Measurements from ENCODE around the gene EMSY.
"Not testable (repeated sequence)": the region's sequence is repeated elsewhere in the genome, so short reads cannot be mapped to it uniquely, and the experiment has no call there.

Gene EMSY

GRCh38 chr11:76444384-76445120 lies at the start of gene EMSY:
TSS of gene EMSY (plus strand) at chr11:76445018. CDS start at chr11:76446939, 1,921 bp downstream.
- peak; percentile 94 for DNase-seq (ENCODE audit: low spot score)

DNA sequence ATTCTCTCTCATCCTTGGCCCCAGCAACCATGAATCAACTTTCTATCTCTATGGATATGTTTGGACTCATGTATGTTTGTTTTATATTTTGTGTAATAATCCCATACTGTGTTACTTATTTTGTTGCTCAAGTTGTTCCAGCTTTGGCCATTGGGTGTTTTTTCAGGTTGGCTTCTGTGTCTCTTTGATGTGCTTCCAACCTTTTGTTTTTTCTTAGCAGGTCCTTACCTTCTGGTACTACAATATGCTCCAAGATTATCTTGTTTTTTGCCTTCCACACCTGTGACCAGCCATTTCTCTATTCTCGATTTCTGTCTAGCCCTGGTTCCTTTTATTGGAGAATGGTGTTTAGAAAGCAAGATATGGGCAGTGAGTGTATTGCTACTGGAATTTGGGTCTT lies 49.5 kb upstream of the EMSY start:
- DNase-seq (ENCODE audit: low spot score), result no peak

DNA sequence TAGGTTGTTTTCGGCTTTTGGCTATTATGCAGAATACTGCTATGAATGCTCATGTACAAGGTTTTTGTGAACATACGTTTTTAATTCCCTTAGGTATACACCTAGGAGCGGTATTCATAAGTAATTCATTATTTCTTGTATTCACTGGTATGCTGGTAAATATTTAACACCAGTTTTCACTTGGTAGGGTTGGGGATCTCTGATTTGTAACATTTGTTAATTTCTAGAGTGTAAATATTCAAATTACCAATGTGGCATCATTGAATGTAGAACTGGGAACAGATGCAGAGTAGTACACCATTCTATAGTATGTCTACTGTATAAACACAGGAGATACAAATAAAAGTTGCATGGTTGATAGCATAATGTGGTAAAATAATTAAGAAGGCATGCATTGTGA lies 47.4 kb upstream of the EMSY start:
- no peak for DNase-seq (ENCODE audit: low spot score)

GRCh38 chr11:76400967-76401366 lies 43.9 kb upstream of the EMSY start:
- no peak for DNase-seq (ENCODE audit: low spot score)

GRCh38 chr11:76401484-76401883 lies 43.3 kb upstream of the EMSY start:
- not testable (repeated sequence) for DNase-seq (ENCODE audit: low spot score)

- no peak for DNase-seq (ENCODE audit: low spot score)
Measured at GRCh38 chr11:76406359-76406758, 38.5 kb upstream of the EMSY start.

GRCh38 chr11:76408171-76408965 lies 36.5 kb upstream of the EMSY start:
- no peak for DNase-seq (ENCODE audit: low spot score)

DNA sequence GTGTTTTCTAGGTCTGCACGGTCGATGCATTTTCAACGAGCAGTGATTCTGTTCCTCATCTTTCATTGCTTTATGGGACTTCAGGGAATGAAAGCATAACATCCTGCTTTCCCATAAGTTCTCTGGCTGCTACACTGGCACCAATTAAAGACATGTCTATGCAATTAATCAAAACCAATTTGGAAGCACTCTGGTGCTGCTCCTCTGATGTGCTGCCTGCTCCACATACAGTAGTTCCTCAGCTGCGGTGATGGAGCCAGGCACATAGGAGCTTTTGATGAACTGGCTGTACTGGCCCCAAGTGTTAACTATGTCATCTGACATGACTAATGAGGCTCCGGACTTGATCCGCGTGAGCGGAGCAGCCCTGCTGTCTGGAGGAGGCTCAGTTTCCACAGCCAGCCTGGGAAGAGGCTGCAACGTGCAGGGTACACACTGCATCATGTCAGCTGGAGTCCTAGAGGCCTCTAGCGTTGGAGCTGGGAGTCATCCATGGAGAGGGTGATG lies 33.9 kb upstream of the EMSY start:
- no peak for DNase-seq (ENCODE audit: low spot score)

DNA sequence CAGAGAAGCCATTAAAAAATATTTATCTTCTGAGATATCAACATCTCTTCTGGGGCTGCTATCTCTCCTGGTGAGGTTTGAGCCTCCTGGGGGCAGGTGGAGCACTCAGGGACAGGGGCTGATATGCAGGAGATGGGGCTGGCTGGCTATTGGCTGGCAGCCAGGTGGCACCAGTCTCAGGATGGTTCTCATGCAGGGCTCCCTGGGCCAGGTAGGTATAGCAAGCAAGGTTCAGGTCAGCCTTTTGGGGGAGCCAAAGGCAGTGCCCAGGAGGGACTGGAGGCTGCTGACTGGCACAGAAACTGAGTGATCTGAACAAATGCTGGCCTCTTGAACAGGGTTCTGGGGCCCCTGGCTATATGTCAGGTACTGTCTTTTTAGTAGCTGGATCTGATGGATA lies 29.7 kb upstream of the EMSY start:
- DNase-seq (ENCODE audit: low spot score), result no peak

DNA sequence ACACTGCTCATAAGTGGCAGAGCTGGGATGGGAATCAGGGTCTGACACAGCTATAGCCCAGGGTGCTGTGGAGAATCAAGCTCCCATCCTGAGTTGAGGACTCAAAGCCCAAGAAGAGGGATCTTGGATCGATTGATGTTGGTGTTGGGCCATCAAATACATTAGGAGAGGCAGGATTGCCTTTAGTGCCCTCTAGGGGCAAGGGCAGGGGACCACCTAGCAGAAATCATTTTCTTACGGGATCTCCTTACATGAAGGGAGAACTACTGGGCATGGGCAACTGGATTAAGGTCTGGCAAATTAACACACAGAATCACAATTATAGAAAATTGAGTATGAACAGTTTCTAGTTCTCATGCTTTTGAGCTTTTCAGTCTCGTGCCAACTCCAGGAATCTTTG lies 24.9 kb upstream of the EMSY start:
- no peak for DNase-seq (ENCODE audit: low spot score)

GRCh38 chr11:76424379-76424778 lies 20.4 kb upstream of the EMSY start:
- DNase-seq (ENCODE audit: low spot score), result no peak

DNA sequence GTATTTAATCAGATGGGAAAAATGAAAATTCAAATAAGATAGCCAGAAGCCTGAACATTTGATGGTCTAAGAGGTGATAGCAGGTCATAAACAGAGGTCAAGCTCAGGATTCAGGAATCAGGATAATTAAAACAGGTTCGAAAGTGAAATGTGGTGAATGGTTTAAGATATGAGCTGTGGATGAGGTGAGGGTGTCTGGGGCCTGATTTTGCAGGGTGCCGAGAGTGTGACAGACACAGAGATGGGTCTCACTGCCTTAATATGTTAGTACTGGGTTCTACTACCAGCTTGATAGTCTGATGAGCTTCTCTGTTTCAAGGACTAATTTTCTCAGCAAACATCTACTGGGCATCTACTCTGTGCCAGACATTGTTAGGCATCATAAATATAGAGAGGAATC lies 19.9 kb upstream of the EMSY start:
- no peak for DNase-seq (ENCODE audit: low spot score)

DNA sequence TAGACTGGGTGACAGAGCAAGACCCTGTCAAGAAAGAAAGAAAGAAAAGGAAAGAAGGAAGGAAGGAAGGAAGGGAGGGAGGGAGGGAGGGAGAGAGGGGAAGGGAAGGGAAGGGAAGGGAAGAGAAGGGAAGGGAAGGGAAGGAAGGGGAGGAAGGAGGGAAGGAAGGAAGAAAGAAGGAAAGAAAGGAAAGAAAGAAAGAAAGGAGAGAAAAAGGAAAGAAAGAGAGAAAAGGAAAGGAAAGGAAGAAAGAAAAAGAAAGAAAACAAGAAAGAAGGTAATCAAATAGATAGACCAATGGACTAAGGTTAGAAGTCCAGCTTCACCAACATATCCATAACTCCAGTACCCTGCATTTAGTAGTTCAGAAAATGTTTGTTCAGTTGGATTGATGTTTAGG lies 18.2 kb upstream of the EMSY start:
- no peak for DNase-seq (ENCODE audit: low spot score)

- no peak for DNase-seq (ENCODE audit: low spot score)
Measured at GRCh38 chr11:76436020-76436419, 8.8 kb upstream of the EMSY start.

GRCh38 chr11:76443268-76443980 lies 1.4 kb upstream of the EMSY start:
- no peak for DNase-seq (ENCODE audit: low spot score)

DNA sequence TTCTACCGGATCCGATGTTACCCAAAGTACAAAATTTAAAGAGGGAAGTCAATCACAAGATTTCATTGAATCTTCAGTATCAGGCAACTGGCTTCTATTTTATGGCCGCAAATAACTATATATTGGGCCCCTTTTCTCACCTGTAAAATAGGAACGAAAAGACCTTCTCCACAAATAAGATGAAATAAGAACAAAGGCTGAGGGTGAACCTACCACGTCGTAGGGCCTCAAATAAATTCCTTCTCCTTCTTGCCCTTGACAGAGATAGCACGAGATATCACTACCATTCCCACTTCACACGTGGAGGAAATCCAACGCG lies 794 bp upstream of the EMSY start:
- DNase-seq (ENCODE audit: low spot score), result no peak

GRCh38 chr11:76445121-76446084 lies 585 bp downstream of the EMSY start:
- DNase-seq (ENCODE audit: low spot score), result peak; percentile 83

DNA sequence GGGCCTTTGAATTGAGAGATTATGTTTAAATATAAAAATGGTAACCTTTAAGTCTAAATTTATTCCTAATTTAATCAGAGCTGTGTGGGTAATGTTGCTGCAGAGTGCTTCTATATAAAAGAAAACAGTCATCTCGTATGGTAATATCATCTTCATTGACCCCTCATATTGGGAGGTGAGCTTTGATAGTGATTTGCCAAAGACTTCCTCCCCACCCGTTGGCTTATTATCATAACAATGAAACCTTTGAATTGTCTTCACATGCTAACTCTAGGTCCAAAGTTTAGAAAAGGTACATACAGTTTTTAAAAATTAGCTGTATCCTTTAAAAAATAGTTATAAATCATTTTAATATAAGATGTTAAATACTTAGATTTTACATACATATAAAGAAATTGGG lies 3.7 kb downstream of the EMSY start:
- DNase-seq (ENCODE audit: low spot score), result no peak

DNA sequence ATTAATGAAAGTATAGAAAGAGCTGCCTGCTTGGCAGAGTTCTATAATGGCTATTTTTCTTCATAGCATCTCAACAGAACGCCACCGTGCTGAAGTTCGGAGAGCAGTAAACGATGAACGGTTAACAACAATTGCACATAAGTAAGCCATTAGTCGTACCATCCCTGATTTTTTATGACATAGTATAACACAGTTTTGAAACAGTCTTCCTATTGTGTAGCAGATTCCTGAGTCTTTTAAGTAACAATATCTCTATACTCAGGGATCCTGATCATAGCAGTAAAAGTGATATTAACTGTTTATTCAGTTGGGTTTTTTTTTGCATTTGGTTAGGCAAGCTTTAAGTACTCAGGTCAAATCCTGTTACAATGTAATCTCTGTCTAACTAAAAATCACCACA lies 8.4 kb downstream of the EMSY start:
- no peak for DNase-seq (ENCODE audit: low spot score)

DNA sequence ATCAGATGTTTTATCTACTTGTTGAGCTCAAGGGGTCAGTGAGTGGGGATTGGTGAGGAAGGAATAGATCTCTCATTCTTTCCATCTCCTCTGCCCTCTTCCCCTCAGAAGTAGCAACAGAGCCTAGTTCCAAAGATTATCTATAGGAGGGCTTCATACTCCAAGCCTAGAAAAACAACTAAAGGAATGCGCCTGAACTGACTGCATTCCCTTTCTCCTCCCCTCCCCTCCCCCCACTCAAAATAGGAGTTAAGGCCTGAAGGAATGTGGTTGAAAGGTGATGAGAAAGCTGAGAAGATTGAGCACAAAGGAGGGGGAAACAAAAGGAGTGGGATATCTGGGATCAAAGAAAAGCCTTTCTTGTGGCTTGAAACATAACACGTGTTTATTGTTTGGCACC lies 10.5 kb downstream of the EMSY start:
- no peak for DNase-seq (ENCODE audit: low spot score)

GRCh38 chr11:76455931-76456330 lies 11.1 kb downstream of the EMSY start:
- DNase-seq (ENCODE audit: low spot score), result no peak

DNA sequence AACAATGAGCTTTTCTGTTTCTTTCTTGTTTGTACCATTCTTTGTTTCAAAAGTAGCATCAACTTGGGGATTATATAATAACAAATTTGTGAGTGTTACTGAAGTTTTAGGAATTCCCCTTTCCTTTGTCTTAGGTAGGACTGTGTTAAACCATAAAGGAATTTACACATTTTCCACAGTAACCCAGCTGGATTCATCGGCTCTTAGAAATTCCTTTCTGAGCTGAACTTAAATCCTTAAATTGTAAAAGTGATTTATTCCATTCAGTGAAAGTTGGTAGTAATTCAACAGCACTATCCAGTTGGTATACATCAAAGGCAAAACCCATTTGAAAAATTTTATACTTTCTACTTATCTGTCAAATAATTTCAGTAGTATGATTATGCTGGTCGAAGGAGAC lies 11.8 kb downstream of the EMSY start:
- no peak for DNase-seq (ENCODE audit: low spot score)
